T-helper 17 cell (primary cell): ENCODE measurements around the gene ALCAM. TPM values are rescaled to one million over a fixed set of nuclear protein-coding genes. Genes with fewer than 3 reads are reported as not detected.
"Not testable (repeated sequence)": the region's sequence is repeated elsewhere in the genome, so short reads cannot be mapped to it uniquely, and the experiment has no call there.

Experiments
- ATAC-seq: fragments of 150-1000 bp; cut with Tn5 transposase; 2 replicates; pipeline ENCODE4 v1.10.0; 2021; ENCODE audit warnings: mild to moderate bottlenecking, moderate library complexity
- DNase-seq, 3 donors: peaks; one replicate each; pipeline versions ENCODE4 v3.0.0 to v3.0.0-alpha.2; 2020 to 2021
- H3K9me3 ChIP-seq: one replicate; pipeline ENCODE4 v1.7.0; 2013; ENCODE audit warnings: low read length, mild to moderate bottlenecking; ENCODE audit not compliant: control insufficient read depth, poor library complexity, severe bottlenecking
- H3K27ac Mint-ChIP-seq: one replicate; pipeline ENCODE4 v1.8.0; 2022; ENCODE audit warnings: mild to moderate bottlenecking, moderate library complexity, mixed read lengths
- H3K27me3 Mint-ChIP-seq: one replicate; pipeline ENCODE4 v1.8.0; 2022; ENCODE audit warnings: mixed read lengths
- H3K36me3 Mint-ChIP-seq: one replicate; pipeline ENCODE4 v1.8.0; 2022; ENCODE audit warnings: low read depth, mixed read lengths
- H3K4me1 Mint-ChIP-seq: one replicate; pipeline ENCODE4 v1.8.0; 2022; ENCODE audit warnings: mild to moderate bottlenecking, mixed read lengths
- H3K4me3 Mint-ChIP-seq: one replicate; pipeline ENCODE4 v1.8.0; 2022; ENCODE audit warnings: mild to moderate bottlenecking, moderate library complexity, mixed read lengths
- total RNA-seq, 4 donors: library from RNA in 2 of 4; stranded (reverse) in 2 of 4; gene quantifications; one replicate each; pipeline ENCODE4 v1.2.3 and lab custom pipeline; 2022 to 2026

Gene ALCAM
- total RNA-seq, 2 donors from 2014 or later = 8.4 TPM

GRCh38 chr3:105403034-105403433, 36.3 kb downstream of the ALCAM start:
- H3K4me1 Mint-ChIP-seq, H3K4me3 Mint-ChIP-seq, H3K9me3 ChIP-seq, ATAC-seq, DNase-seq, H3K27me3 Mint-ChIP-seq, H3K36me3 Mint-ChIP-seq, H3K27ac Mint-ChIP-seq: not testable (repeated sequence)

GRCh38 chr3:105406268-105406667, 39.6 kb downstream of the ALCAM start:
- no peaks in the 10 kb centered on the region for H3K27me3 Mint-ChIP-seq

GRCh38 chr3:105409364-105409763, 42.7 kb downstream of the ALCAM start:
- ATAC-seq (no peak), DNase-seq (no peak)
- no peaks in the 10 kb centered on the region for H3K27me3 Mint-ChIP-seq
- H3K4me1 Mint-ChIP-seq = peaks cover 3% of the 10 kb centered on the region
- no peak overlapping the region for H3K4me3 Mint-ChIP-seq
- no peak overlapping the region for H3K27ac Mint-ChIP-seq
- no peaks in the 10 kb centered on the region for H3K9me3 ChIP-seq
- H3K36me3 Mint-ChIP-seq = peaks cover 2% of the 10 kb centered on the region

More at GRCh38 chr3:105406268-105406667, 39.6 kb downstream of the ALCAM start:
- Mint-ChIP-seq H3K4me1 (no peaks in the 10 kb centered on the region), H3K4me3 (no peak overlapping the region), H3K27ac (no peak overlapping the region), H3K36me3 (no peaks in the 10 kb centered on the region)
- DNase-seq (no peak), ATAC-seq (no peak)
- peaks cover 4% of the 10 kb centered on the region for H3K9me3 ChIP-seq

- Mint-ChIP-seq H3K27ac (no peak overlapping the region), H3K36me3 (peaks cover 2% of the 10 kb centered on the region), H3K4me1 (peaks cover 6% of the 10 kb centered on the region), H3K27me3 (no peaks in the 10 kb centered on the region), H3K4me3 (no peak overlapping the region)
- no peaks in the 10 kb centered on the region for H3K9me3 ChIP-seq
- DNase-seq (no peak), ATAC-seq (no peak)
These were observed 46.7 kb downstream of the ALCAM start for GRCh38 chr3:105413343-105413887.

GRCh38 chr3:105414841-105415240, 48.1 kb downstream of the ALCAM start:
- H3K36me3 Mint-ChIP-seq = peaks cover 2% of the 10 kb centered on the region
- no peaks in the 10 kb centered on the region for H3K9me3 ChIP-seq
- no peak overlapping the region for H3K27ac Mint-ChIP-seq
- no peak overlapping the region for H3K4me3 Mint-ChIP-seq
- H3K27me3 Mint-ChIP-seq = no peaks in the 10 kb centered on the region
- ATAC-seq = no peak
- DNase-seq = no peak
- H3K4me1 Mint-ChIP-seq = peaks cover 8% of the 10 kb centered on the region

- Mint-ChIP-seq H3K27me3 (no peaks in the 10 kb centered on the region), H3K4me1 (peaks cover 8% of the 10 kb centered on the region), H3K36me3 (peaks cover 2% of the 10 kb centered on the region), H3K27ac (no peak overlapping the region), H3K4me3 (no peak overlapping the region)
- ATAC-seq (no peak), DNase-seq (no peak)
- no peaks in the 10 kb centered on the region for H3K9me3 ChIP-seq
These were observed 49.2 kb downstream of the ALCAM start for GRCh38 chr3:105415951-105416350.

GRCh38 chr3:105417525-105418289, 51.0 kb downstream of the ALCAM start:
- H3K4me3 Mint-ChIP-seq = no peak overlapping the region
- no peaks in the 10 kb centered on the region for H3K9me3 ChIP-seq
- peaks cover 8% of the 10 kb centered on the region for H3K4me1 Mint-ChIP-seq
- ATAC-seq = no peak
- H3K27ac Mint-ChIP-seq = no peak overlapping the region
- no peaks in the 10 kb centered on the region for H3K27me3 Mint-ChIP-seq
- peaks cover 2% of the 10 kb centered on the region for H3K36me3 Mint-ChIP-seq
- DNase-seq = no peak

GRCh38 chr3:105422645-105423044, 55.9 kb downstream of the ALCAM start:
- no peak overlapping the region for H3K4me3 Mint-ChIP-seq
- peaks cover 5% of the 10 kb centered on the region for H3K4me1 Mint-ChIP-seq
- no peaks in the 10 kb centered on the region for H3K9me3 ChIP-seq
- ATAC-seq (no peak), DNase-seq (no peak)
- H3K27me3 Mint-ChIP-seq = no peaks in the 10 kb centered on the region
- H3K36me3 Mint-ChIP-seq = no peaks in the 10 kb centered on the region
- no peak overlapping the region for H3K27ac Mint-ChIP-seq

- no peaks in the 10 kb centered on the region for H3K9me3 ChIP-seq
- Mint-ChIP-seq H3K27ac (no peak overlapping the region), H3K36me3 (no peaks in the 10 kb centered on the region), H3K4me1 (peaks cover 5% of the 10 kb centered on the region), H3K27me3 (no peaks in the 10 kb centered on the region), H3K4me3 (no peak overlapping the region)
- DNase-seq = no peak
- ATAC-seq = no peak
These were observed 56.7 kb downstream of the ALCAM start for GRCh38 chr3:105423397-105423796.

- H3K4me3 Mint-ChIP-seq = no peak overlapping the region
- DNase-seq = no peak
- H3K27ac Mint-ChIP-seq = no peak overlapping the region
- H3K9me3 ChIP-seq = no peaks in the 10 kb centered on the region
- ATAC-seq = no peak
- H3K27me3 Mint-ChIP-seq = no peaks in the 10 kb centered on the region
- H3K36me3 Mint-ChIP-seq = no peaks in the 10 kb centered on the region
- peaks cover 3% of the 10 kb centered on the region for H3K4me1 Mint-ChIP-seq
These were observed 57.9 kb downstream of the ALCAM start for GRCh38 chr3:105424412-105425152.

- no peaks in the 10 kb centered on the region for H3K9me3 ChIP-seq
- peaks cover 3% of the 10 kb centered on the region for H3K4me1 Mint-ChIP-seq
- no peaks in the 10 kb centered on the region for H3K27me3 Mint-ChIP-seq
- DNase-seq = no peak
- no peaks in the 10 kb centered on the region for H3K36me3 Mint-ChIP-seq
- ATAC-seq = no peak
- no peak overlapping the region for H3K27ac Mint-ChIP-seq
- no peak overlapping the region for H3K4me3 Mint-ChIP-seq
These were observed 58.4 kb downstream of the ALCAM start for GRCh38 chr3:105425153-105425502.

GRCh38 chr3:105427332-105427731, 60.6 kb downstream of the ALCAM start:
- Mint-ChIP-seq H3K36me3 (no peaks in the 10 kb centered on the region), H3K4me3 (no peak overlapping the region), H3K27ac (no peak overlapping the region), H3K27me3 (no peaks in the 10 kb centered on the region), H3K4me1 (peaks cover 3% of the 10 kb centered on the region)
- no peaks in the 10 kb centered on the region for H3K9me3 ChIP-seq
- DNase-seq (no peak), ATAC-seq (no peak)

- peaks cover 5% of the 10 kb centered on the region for H3K4me1 Mint-ChIP-seq
- DNase-seq (no peak), ATAC-seq (no peak)
- H3K27me3 Mint-ChIP-seq = no peaks in the 10 kb centered on the region
- no peaks in the 10 kb centered on the region for H3K9me3 ChIP-seq
- H3K27ac Mint-ChIP-seq = no peak overlapping the region
- no peaks in the 10 kb centered on the region for H3K36me3 Mint-ChIP-seq
- no peak overlapping the region for H3K4me3 Mint-ChIP-seq
These were observed 62.5 kb downstream of the ALCAM start for GRCh38 chr3:105429034-105429762.
